ENCODE measurements around the gene TNFAIP8L3.

- TF ChIP-seq RAD21 (IDR thresholded peaks at IDR 0.05): no peak
- no peak for TF ChIP-seq CTCF (IDR thresholded peaks at IDR 0.05; ENCODE audit: low read depth, low read length, missing input control)
- no peak for TF ChIP-seq MAX (IDR thresholded peaks at IDR 0.05)
- no peak for TF ChIP-seq REST (IDR thresholded peaks at IDR 0.05)
- no peak for TF ChIP-seq YY1 (IDR thresholded peaks at IDR 0.05)
- no peak for TF ChIP-seq TAF1 (conservative IDR thresholded peaks at IDR 0.05)
- TF ChIP-seq GABPA (IDR thresholded peaks at IDR 0.05 in 1 of 2, conservative IDR thresholded peaks at IDR 0.05 in 1 of 2): no peak
- no peak for TF ChIP-seq EGR1 (IDR thresholded peaks at IDR 0.05; ENCODE audit: low read depth in 2 of 2)
- TF ChIP-seq RXRA (IDR thresholded peaks at IDR 0.05): no peak
- TF ChIP-seq HNF4A (conservative IDR thresholded peaks at IDR 0.05): no peak
- TF ChIP-seq FOXA2 (IDR thresholded peaks at IDR 0.05): no peak
- TF ChIP-seq ATF3 (IDR thresholded peaks at IDR 0.05): no peak
- no peak for TF ChIP-seq SP1 (IDR thresholded peaks at IDR 0.05)
These were observed 37.0 kb upstream of the TNFAIP8L3 start for GRCh38 chr15:51131596-51132290.

All from liver (tissue), 3 donors.